Loucy (cell line): Measurements from ENCODE around the gene ACAN.

Experiments
- H2AFZ ChIP-seq: fragments of 200-600 bp; sonication (generic); 2 replicates; pipeline ENCODE4 v1.6.0; 2016; ENCODE audit warnings: antibody characterized with exemption, mild to moderate bottlenecking, low read length, moderate library complexity
- H3F3A ChIP-seq: fragments of 200-600 bp; 2 replicates; pipeline ENCODE4 v1.6.0; 2016; ENCODE audit warnings: antibody characterized with exemption, low read depth, mild to moderate bottlenecking
- H3K27me3 ChIP-seq: fragments of 200-600 bp; sonication (generic); 2 replicates; pipeline ENCODE4 v1.6.1; 2014; ENCODE audit warnings: low read length, mild to moderate bottlenecking; ENCODE audit not compliant: insufficient read depth, poor library complexity, severe bottlenecking
- H3K36me3 ChIP-seq: fragments of 200-600 bp; sonication (generic); 2 replicates; pipeline ENCODE4 v1.6.1; 2016; ENCODE audit warnings: low read length; ENCODE audit not compliant: insufficient read depth
- H3K4me1 ChIP-seq: fragments of 200-600 bp; sonication (generic); 2 replicates; pipeline ENCODE4 v1.5.1; 2014; ENCODE audit warnings: low read length, mild to moderate bottlenecking; ENCODE audit not compliant: insufficient read depth, poor library complexity, severe bottlenecking
- H3K4me2 ChIP-seq: fragments of 200-600 bp; sonication (generic); 2 replicates; pipeline ENCODE4 v1.6.0; 2014; ENCODE audit warnings: antibody characterized with exemption, low read length, low read depth, mild to moderate bottlenecking; ENCODE audit not compliant: poor library complexity, severe bottlenecking
- H3K4me3 ChIP-seq: fragments of 200-600 bp; sonication (generic); 2 replicates; pipeline ENCODE4 v1.5.1; 2014; ENCODE audit warnings: low read length, mild to moderate bottlenecking, mixed read lengths; ENCODE audit not compliant: poor library complexity, severe bottlenecking
- H3K79me2 ChIP-seq: fragments of 200-600 bp; sonication (generic); 2 replicates; pipeline ENCODE4 v1.6.1; 2014; ENCODE audit warnings: low read length; ENCODE audit not compliant: insufficient read depth
- H3K9ac ChIP-seq: fragments of 200-600 bp; sonication (generic); 2 replicates; pipeline ENCODE4 v1.6.0; 2014; ENCODE audit warnings: mild to moderate bottlenecking, low read depth, low read length, moderate library complexity; ENCODE audit not compliant: poor library complexity, severe bottlenecking
- H3K9me2 ChIP-seq: fragments of 200-600 bp; sonication (generic); replicated peaks from 2 replicates; pipeline ENCODE4 v1.6.1; 2016; ENCODE audit warnings: low read depth, low read length, mixed read lengths
- H3K9me3 ChIP-seq: fragments of 200-600 bp; sonication (generic); 2 replicates; pipeline ENCODE4 v1.6.1; 2014; ENCODE audit warnings: mild to moderate bottlenecking, antibody characterized with exemption, low read length, low read depth; ENCODE audit not compliant: insufficient read depth
- H4K20me1 ChIP-seq: fragments of 200-600 bp; sonication (generic); 2 replicates; pipeline ENCODE4 v1.6.0; 2014; ENCODE audit warnings: antibody characterized with exemption, low read length, mild to moderate bottlenecking; ENCODE audit not compliant: insufficient read depth, poor library complexity, severe bottlenecking
- EZH2phosphoT487 ChIP-seq: fragments of 200-600 bp; IDR thresholded peaks from 2 replicates; pipeline ENCODE4 v1.6.1; 2018; ENCODE audit warnings: antibody characterized with exemption, mild to moderate bottlenecking, moderate library complexity, borderline replicate concordance
- TF ChIP-seq, protein P1 (sequence below): fragments of 200-600 bp; sonication (generic); conservative IDR thresholded peaks from 2 replicates; pipeline ENCODE4 v1.5.1; 2014; ENCODE audit warnings: mild to moderate bottlenecking, antibody characterized with exemption, low read length

The ACAN gene

GRCh38 chr15:88847144-88847543 lies 43.9 kb downstream of the ACAN start:
- H3K9ac ChIP-seq, result no peak overlapping the region
- no peak overlapping the region for H3K4me2 ChIP-seq
- no peaks in the 10 kb centered on the region for H4K20me1 ChIP-seq
- TF ChIP-seq, protein P1, sequence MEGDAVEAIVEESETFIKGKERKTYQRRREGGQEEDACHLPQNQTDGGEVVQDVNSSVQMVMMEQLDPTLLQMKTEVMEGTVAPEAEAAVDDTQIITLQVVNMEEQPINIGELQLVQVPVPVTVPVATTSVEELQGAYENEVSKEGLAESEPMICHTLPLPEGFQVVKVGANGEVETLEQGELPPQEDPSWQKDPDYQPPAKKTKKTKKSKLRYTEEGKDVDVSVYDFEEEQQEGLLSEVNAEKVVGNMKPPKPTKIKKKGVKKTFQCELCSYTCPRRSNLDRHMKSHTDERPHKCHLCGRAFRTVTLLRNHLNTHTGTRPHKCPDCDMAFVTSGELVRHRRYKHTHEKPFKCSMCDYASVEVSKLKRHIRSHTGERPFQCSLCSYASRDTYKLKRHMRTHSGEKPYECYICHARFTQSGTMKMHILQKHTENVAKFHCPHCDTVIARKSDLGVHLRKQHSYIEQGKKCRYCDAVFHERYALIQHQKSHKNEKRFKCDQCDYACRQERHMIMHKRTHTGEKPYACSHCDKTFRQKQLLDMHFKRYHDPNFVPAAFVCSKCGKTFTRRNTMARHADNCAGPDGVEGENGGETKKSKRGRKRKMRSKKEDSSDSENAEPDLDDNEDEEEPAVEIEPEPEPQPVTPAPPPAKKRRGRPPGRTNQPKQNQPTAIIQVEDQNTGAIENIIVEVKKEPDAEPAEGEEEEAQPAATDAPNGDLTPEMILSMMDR, result no peak
- no peak for TF ChIP-seq EZH2phosphoT487
- no peaks in the 10 kb centered on the region for H3F3A ChIP-seq
- no peaks in the 10 kb centered on the region for H3K79me2 ChIP-seq
- H3K4me1 ChIP-seq, result peaks cover 7% of the 10 kb centered on the region
- H3K4me3 ChIP-seq, result no peak overlapping the region
- H3K36me3 ChIP-seq, result no peaks in the 10 kb centered on the region
- H3K9me3 ChIP-seq, result no peaks in the 10 kb centered on the region
- H2AFZ ChIP-seq, result no peak overlapping the region
- no peaks in the 10 kb centered on the region for H3K27me3 ChIP-seq
- no peaks in the 10 kb centered on the region for H3K9me2 ChIP-seq

- H2AFZ ChIP-seq, result no peak overlapping the region
- H3K4me3 ChIP-seq, result no peak overlapping the region
- no peak overlapping the region for H3K4me2 ChIP-seq
- H3K36me3 ChIP-seq, result no peaks in the 10 kb centered on the region
- H3K79me2 ChIP-seq, result no peaks in the 10 kb centered on the region
- no peaks in the 10 kb centered on the region for H3K9me2 ChIP-seq
- H3F3A ChIP-seq, result no peaks in the 10 kb centered on the region
- no peaks in the 10 kb centered on the region for H4K20me1 ChIP-seq
- H3K9ac ChIP-seq, result no peak overlapping the region
- peaks cover 7% of the 10 kb centered on the region for H3K4me1 ChIP-seq
- TF ChIP-seq, protein P1, result no peak
- no peak for TF ChIP-seq EZH2phosphoT487
- H3K9me3 ChIP-seq, result no peaks in the 10 kb centered on the region
- H3K27me3 ChIP-seq, result no peaks in the 10 kb centered on the region
Observed at GRCh38 chr15:88848203-88848602, 45.0 kb downstream of the ACAN start.

DNA sequence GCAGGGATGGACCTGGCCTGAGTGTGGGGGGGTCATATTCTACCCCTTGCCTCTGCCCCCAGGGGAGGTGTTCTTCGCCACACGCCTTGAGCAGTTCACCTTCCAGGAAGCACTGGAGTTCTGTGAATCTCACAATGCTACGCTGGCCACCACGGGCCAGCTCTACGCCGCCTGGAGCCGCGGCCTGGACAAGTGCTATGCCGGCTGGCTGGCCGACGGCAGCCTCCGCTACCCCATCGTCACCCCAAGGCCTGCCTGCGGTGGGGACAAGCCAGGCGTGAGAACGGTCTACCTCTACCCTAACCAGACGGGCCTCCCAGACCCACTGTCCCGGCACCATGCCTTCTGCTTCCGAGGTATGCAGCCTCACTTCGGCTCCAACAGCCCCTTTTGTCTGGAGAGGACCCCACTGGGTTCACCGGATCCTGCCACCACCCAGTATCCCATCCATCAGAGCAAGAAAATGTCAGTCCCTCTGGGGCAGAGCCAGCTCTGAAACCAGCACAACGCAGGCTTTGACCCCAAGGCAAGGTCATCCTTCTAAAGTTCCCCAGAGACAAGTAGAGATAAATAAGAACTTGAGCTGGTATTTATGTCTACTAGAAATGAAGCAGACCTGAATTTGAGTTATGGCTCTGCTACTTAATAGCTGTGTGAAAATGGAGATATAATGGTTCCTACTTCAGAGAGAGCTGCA lies 46.3 kb downstream of the ACAN start:
- Histone ChIP-seq H3K9me3 (no peaks in the 10 kb centered on the region), H4K20me1 (no peaks in the 10 kb centered on the region), H2AFZ (no peak overlapping the region), H3F3A (no peaks in the 10 kb centered on the region), H3K9me2 (no peaks in the 10 kb centered on the region), H3K4me1 (peaks cover 7% of the 10 kb centered on the region), H3K4me3 (no peak overlapping the region), H3K4me2 (no peak overlapping the region), H3K36me3 (no peaks in the 10 kb centered on the region), H3K9ac (no peak overlapping the region), H3K27me3 (no peaks in the 10 kb centered on the region), H3K79me2 (no peaks in the 10 kb centered on the region)
- no peak for TF ChIP-seq EZH2phosphoT487
- TF ChIP-seq, protein P1, result no peak
